Motor neuron (in vitro differentiated cells): ENCODE measurements around the gene EFNA5. TPM values are rescaled to one million over a fixed set of nuclear protein-coding genes. Genes with fewer than 3 reads are reported as not detected.
A peak's percentile ranks its signal among the peaks of the same experiment; 100 is the strongest.

Source experiments
- ATAC-seq, 8 experiments: fragments of 200-7000 bp; cut with Tn5 transposase; replicated peaks in 6 of 8; 2 replicates each; pipeline ENCODE4 v1.8.0; 2021; ENCODE audit warnings: mild to moderate bottlenecking in 8 of 8, moderate library complexity in 8 of 8
- H3K27ac ChIP-seq, 2 donors: fragments of 250-450 bp; sonication (Bioruptor Pico); 2 replicates each; pipeline ENCODE4 v1.9.0; 2021; ENCODE audit warnings: antibody characterized with exemption in 2 of 2, mild to moderate bottlenecking in 2 of 2, moderate library complexity in 1 of 2
- H3K4me1 ChIP-seq, 2 donors: fragments of 250-450 bp; sonication (Bioruptor Pico); replicated peaks in 1 of 2; 2 replicates each; pipeline ENCODE4 v1.6.1; 2021; ENCODE audit warnings: antibody characterized with exemption in 2 of 2, mild to moderate bottlenecking in 2 of 2, moderate library complexity in 1 of 2
- H3K4me3 ChIP-seq, 5 donors: fragments of 250-450 bp; sonication (Bioruptor Pico); 2 replicates each; pipeline ENCODE4 v1.9.0; 2021; ENCODE audit warnings: antibody characterized with exemption in 5 of 5, mild to moderate bottlenecking in 5 of 5, moderate library complexity in 4 of 5
- WGBS, 10 experiments: fragments of 450-650 bp; shearing (Covaris generic); methylation state at CpG; one replicate each; pipeline ENCODE4 v1.0.0; 2022; 5-methylcytosine and 5-hydroxymethylcytosine counted together
- in situ Hi-C, 9 experiments: fragments of 400-800 bp; cut with MboI; loops; one replicate each; pipeline ENCODE4 v1.15.0; 2021; ENCODE audit warnings: low sequenced_read_pairs in 9 of 9, low pct_unique_long_range_greater_than_20kb in 2 of 9; ENCODE audit not compliant: unreplicated experiment in 9 of 9
- total RNA-seq, 8 experiments: library from RNA; unstranded; fragments of 300-600 nt; gene quantifications; 2 replicates each; pipeline versions ENCODE4 v1.2.3 to v1.2.4, GENCODE V29; 2022

EFNA5 gene
- total RNA-seq, 8 experiments from 2014 or later, result 8.5 to 88.6 (median 10.5) TPM

DNA sequence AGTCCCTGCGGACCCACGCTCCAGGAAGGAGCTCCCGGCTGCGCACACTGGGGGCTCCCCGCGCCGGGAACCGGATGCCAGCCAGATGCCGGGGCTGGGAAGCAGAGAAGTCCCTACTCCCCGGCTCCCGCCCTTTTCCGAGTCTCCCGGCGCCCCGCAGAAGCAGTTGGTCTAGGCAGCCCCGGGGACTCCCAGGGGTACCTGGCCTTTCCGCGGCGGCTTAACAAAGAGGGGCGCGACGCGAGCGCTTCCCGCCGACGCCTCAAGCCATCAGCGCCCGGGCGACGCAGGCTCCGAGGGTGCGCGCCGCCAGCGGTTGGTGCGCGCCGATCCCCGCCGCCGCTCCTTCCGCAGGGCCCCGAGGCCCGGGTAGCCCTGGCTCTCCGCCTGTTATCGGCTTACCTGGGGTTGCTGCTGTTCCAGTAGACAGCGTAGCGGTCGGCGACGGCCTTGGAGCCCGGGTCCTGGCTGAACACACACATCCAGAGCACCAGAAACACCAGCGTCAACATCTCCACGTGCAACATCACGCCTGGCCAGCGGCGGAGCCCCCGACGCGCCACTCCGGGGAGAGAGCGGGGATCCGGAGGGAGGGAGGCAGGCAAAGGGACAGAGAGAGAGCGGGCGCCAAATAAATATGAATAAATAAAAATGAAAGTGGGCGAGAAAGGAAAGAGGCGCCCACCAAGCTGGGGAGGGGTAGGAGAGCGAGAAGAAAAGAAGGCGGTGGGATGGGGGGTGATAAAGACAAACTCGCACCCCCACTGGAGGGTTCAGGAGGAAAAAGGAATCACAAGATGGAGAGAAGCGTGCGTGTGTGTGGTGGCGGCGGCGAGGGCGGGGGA lies 428 bp downstream of the EFNA5 start:
- in situ Hi-C loops, result loop anchor here in 1 of 9 experiments (25.0 kb wide), 1 partner anchor 208 kb away; no protein-coding TSS in a partner anchor
- ATAC-seq, result peak in 4 of 8 experiments; percentile 1 to 2 (median 2)
- Histone ChIP-seq H3K4me1 (peaks cover 0 to 3% of the 10 kb centered on the region in 2 donors), H3K4me3 (peak overlapping the region; percentile 53 to 91 (median 70)), H3K27ac (peak overlapping the region; percentile 3 to 37)
- 0 to 3% (median 0%) methylated on average over 4 to 22 of the region's 77 CpGs; no CpG with 5 or more reads in 4 of the 10 experiments for WGBS, 10 experiments

DNA sequence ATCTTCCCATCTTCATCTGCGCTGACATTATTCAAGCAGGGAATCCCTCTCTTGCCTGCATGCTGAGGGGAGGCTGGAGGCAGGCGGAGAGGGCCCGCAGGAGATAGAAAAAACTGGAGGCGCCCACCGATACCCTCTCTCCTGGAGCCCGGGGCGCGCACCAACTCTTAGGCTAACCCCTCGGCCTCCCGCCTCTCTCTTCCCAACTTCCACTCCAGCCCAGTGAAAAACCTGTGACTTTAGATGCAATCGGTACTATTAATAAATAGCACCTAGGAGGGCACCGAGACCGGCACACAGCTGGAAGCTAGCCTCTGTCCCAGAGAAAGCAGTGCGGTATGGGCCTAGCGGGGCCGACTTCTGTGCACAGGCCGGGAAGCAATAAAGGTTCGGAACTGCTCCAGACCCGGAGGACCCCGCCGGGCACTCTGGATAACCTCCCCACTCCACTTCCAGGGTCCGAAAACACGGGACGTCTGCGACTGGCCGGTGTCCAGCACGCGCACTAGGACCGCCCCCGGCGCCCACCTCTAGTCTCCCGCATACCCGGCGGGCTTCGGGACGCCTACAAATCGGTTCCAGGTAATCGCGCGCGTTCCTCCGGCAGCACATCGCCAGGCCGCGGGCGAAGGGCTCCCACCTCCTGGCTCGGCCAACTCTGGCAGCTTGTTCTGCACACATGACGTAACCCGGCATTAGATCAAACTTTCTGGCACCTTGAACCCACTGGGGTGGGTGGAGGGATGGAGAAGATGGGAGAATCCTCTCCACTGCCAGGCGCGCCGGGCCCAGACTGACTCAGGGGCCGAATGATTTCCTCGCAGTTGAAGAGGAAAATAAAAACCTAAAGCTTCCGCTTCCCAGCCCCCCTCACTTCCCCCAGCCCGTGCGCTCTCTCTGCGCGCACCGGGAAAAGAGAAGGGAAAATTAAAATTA lies 1.4 kb downstream of the EFNA5 start:
- H3K4me3 ChIP-seq, result peak overlapping the region; percentile 53 to 91 (median 70)
- H3K4me1 ChIP-seq, result peaks cover 0 to 3% of the 10 kb centered on the region in 2 donors
- WGBS, 10 experiments, result 0 to 45% (median 2%) methylated on average over 2 to 11 of the region's 60 CpGs; no CpG with 5 or more reads in 3 of the 10 experiments
- ATAC-seq, result peak in 1 of 8 experiments; percentile 0
- H3K27ac ChIP-seq, result peak overlapping the region in 1 of 2 donors; percentile 37
- in situ Hi-C loops, result loop anchor here in 1 of 9 experiments (25.0 kb wide), 1 partner anchor 207 kb away; no protein-coding TSS in a partner anchor

GRCh38 chr5:107668154-107669095 lies 2.3 kb downstream of the EFNA5 start:
- no peak for ATAC-seq
- H3K4me3 ChIP-seq, result peak overlapping the region; percentile 53 to 91 (median 70)
- in situ Hi-C loops, result loop anchor here in 1 of 9 experiments (25.0 kb wide), 1 partner anchor 206 kb away; no protein-coding TSS in a partner anchor
- no peaks in the 10 kb centered on the region for H3K4me1 ChIP-seq
- 0 to 55% (median 6%) methylated on average over 1 to 9 of the region's 11 CpGs for WGBS, 10 experiments
- no peak overlapping the region for H3K27ac ChIP-seq

DNA sequence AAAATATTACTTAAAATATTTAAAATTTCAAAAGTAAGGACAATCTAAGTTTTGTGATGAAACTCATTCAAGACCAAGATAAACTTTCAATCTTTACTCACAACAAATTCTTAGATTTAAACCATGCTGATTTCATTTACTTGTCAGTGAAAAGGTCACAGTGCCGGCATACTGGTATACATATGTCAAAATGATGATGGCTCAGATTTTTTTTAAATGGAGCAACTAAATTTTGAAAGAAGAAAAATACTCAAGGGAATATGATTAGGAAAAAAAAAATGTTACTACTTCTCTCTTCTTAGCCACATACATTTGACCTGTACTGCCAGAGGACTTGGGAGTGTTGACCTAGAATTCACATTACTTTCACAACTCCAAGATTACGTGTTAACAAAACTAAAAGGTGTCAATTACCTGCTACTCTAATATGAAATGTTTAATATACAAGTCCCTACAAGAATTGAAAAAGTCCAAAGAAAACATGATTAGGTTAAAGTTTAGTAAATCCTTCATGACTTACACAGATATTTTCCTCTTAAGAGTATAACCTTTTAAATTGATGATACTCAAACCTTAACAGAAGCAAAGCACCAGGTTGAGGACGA lies 4.6 kb downstream of the EFNA5 start:
- in situ Hi-C loops, result loop anchor here in 1 of 9 experiments (25.0 kb wide), 1 partner anchor 204 kb away; no protein-coding TSS in a partner anchor
- no peak overlapping the region for H3K4me3 ChIP-seq
- no peak for ATAC-seq
- WGBS, 10 experiments, result 20 to 91% (median 73%) methylated on average over 1 to 3 of the region's 3 CpGs; no CpG with 5 or more reads in 1 of the 10 experiments
- H3K4me1 ChIP-seq, result peaks cover 0 to 3% of the 10 kb centered on the region in 2 donors
- no peak overlapping the region for H3K27ac ChIP-seq

DNA sequence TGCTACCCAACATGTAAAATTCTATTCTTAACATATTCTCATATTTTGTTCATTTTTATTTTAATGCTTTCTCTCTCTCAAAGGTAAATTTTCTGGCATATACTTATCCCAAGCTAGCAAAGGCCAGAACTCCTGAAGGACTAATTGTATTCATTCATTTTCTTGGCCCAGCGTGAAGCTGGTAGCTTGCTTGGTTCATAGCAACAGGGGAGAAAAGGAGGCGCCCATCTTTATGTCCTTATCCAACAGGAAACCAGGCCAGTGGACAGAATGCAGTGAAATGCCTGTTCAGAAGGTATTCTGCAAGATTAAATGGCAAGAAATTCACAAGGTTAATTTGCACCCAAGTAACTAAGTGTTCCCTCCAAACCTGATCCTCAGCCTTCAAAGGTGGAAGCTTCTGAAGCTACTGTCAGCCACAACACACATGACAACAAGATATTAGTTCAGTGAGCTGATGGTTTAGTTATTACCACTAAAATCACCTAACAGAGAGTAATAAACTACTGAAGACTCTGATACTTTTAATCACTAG lies 5.6 kb downstream of the EFNA5 start:
- no peak for ATAC-seq
- Histone ChIP-seq H3K4me1 (peaks cover 0 to 9% of the 10 kb centered on the region in 2 donors), H3K27ac (no peak overlapping the region), H3K4me3 (no peak overlapping the region)
- WGBS, 10 experiments, result 20 to 100% (median 74%) methylated on average over 1 to 2 of the region's 2 CpGs
- in situ Hi-C loops, result loop anchor here in 1 of 9 experiments (25.0 kb wide), 1 partner anchor 203 kb away; no protein-coding TSS in a partner anchor

DNA sequence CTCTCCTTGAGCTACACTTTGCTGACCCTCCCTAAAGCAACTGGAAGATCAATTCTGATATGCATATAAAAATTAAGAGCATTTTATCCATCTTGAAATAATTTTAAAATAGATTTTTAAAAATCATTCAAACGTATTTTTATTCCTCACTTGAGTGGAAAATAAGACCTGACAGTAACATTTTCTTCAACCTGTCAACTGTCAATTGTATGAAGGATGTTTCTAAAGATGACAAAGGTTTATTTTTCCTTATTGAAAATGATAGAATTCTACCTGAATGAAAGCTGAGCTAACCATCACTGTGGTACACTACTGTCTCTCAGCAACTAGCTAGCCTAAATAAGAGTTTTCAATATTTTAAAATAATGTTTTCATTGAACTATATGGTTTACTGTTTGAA lies 7.0 kb downstream of the EFNA5 start:
- no peak overlapping the region for H3K4me3 ChIP-seq
- no peak for ATAC-seq
- WGBS, 10 experiments, result 15 to 100% (median 78%) methylated on average over 1 of the region's 1 CpG; no CpG with 5 or more reads in 2 of the 10 experiments
- H3K4me1 ChIP-seq, result peaks cover 0 to 13% of the 10 kb centered on the region in 2 donors
- no peak overlapping the region for H3K27ac ChIP-seq
- in situ Hi-C loops, result loop anchor here in 1 of 9 experiments (25.0 kb wide), 1 partner anchor 201 kb away; no protein-coding TSS in a partner anchor

DNA sequence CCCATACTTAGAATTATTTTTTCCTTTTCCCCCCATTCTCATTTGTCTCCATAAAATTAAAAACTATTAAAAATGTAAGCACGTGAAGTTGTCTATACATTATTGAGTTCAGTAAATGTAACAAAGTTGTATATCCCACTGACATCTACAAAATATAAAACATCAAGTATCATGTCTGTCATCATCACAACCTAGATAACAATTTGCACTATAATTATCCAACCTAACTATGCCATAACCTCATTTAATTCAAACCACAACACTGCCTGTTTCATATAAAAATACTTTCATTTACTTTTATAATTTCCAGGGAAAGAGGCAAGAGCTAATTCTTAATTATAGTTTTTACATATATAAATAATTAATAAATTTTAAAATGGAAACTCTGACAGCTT lies 9.1 kb downstream of the EFNA5 start:
- ATAC-seq, result no peak
- H3K4me1 ChIP-seq, result peaks cover 0 to 13% of the 10 kb centered on the region in 2 donors
- 31 to 90% (median 65%) methylated on average over 1 of the region's 1 CpG; no CpG with 5 or more reads in 2 of the 10 experiments for WGBS, 10 experiments
- in situ Hi-C loops, result loop anchor here in 1 of 9 experiments (25.0 kb wide), 1 partner anchor 199 kb away; no protein-coding TSS in a partner anchor
- no peak overlapping the region for H3K4me3 ChIP-seq
- H3K27ac ChIP-seq, result no peak overlapping the region

DNA sequence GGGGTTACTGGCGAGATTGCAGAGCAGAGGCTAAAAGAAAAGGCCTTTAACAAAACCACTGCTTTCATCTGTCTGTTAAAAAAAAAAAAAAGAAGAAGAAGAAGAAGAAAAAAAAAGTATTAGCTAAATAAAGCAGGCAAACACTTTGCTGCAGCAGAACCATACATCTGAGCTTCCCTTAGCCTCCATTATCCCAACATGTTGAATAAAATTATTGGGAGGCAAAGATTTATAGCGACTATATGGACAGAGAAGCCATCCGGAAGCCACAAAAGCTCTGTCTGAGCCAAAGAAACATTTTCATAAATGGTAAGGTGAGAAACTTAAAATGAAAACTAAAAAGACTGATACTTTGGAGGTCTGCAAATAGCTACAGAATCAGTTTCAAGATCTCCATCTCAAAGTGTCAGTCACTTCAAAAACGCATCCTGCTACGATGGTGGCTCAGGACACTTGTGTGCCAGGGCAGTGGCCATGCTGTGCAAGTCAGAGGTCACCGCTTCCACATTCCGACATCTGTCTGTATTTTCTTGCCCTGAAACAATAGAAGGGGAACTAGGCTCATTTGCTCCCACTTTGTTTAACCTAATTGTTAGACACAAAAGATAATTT lies 9.6 kb downstream of the EFNA5 start:
- Histone ChIP-seq H3K4me1 (peaks cover 0 to 13% of the 10 kb centered on the region in 2 donors), H3K4me3 (no peak overlapping the region), H3K27ac (no peak overlapping the region)
- in situ Hi-C loops, result loop anchor here in 1 of 9 experiments (25.0 kb wide), 1 partner anchor 199 kb away; no protein-coding TSS in a partner anchor
- WGBS, 10 experiments, result 31 to 100% (median 69%) methylated on average over 3 to 7 of the region's 7 CpGs; no CpG with 5 or more reads in 1 of the 10 experiments
- no peak for ATAC-seq

DNA sequence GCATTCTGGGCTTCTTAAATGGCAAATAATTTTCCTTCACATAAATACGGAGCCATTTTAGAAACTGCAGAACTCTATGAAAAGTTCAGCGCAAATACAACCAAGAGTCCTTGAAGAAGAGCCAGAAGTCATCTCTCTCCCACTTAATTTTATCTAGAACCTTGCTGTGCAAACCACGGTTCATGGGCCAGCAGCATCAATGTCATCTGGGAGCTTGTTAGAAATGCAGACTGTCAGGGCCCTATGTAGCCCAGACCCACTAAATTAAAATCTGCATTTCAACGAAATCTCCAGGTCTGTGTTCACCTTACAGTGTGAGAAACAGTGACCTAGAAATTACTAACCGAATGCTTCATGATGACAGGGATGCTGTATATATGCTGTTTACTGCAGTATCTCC lies 12.2 kb downstream of the EFNA5 start:
- WGBS, 10 experiments, result 57 to 100% (median 86%) methylated on average over 1 to 5 of the region's 5 CpGs
- no peak overlapping the region for H3K4me3 ChIP-seq
- ATAC-seq, result no peak
- no peak overlapping the region for H3K27ac ChIP-seq
- in situ Hi-C loops, result loop anchor here in 1 of 9 experiments (25.0 kb wide), 1 partner anchor 196 kb away; no protein-coding TSS in a partner anchor
- H3K4me1 ChIP-seq, result peaks cover under 1 to 31% of the 10 kb centered on the region in 2 donors

DNA sequence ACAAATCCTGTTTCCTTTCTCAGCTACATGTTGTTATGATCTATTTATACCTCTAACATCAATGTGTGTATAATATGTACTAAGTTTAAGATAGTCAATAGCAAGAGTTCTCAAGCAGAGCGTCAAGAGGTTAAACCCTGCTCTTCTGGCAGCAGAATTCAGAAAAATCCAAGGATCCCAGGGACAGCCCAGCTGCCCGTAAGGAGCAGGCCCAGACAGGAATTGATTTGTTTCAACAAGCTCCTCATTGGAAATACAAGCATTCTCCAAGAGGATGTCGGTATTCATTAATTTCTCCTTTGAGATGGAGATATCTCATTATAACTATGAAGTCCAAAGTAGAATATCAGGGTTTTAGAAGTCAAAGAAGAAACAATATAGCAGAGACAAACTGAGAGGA lies 14.9 kb downstream of the EFNA5 start:
- WGBS, 10 experiments, result 0 to 80% (median 33%) methylated on average over 1 to 3 of the region's 3 CpGs; no CpG with 5 or more reads in 2 of the 10 experiments
- ATAC-seq, result peak in 4 of 8 experiments; percentile 23 to 57 (median 39)
- Histone ChIP-seq H3K4me3 (no peak overlapping the region), H3K27ac (no peak overlapping the region), H3K4me1 (peaks cover 8 to 34% of the 10 kb centered on the region in 2 donors)
- in situ Hi-C loops, result loop anchor here in 1 of 9 experiments (25.0 kb wide), 1 partner anchor 194 kb away; no protein-coding TSS in a partner anchor
